ENCODE measurements around the gene CACNA1G. TPM values are rescaled to one million over a fixed set of nuclear protein-coding genes. Genes with fewer than 3 reads are reported as not detected.

CACNA1G gene
- total RNA-seq, 1 donor from 2014 or later = 0.07 TPM

- no peak for ATAC-seq (ENCODE audit: low read depth)
- H3K9me3 Mint-ChIP-seq = no peaks in the 10 kb centered on the region
- peaks cover 10% of the 10 kb centered on the region for H3K27me3 Mint-ChIP-seq
- ChIA-PET CTCF (no interaction called here), POLR2A (interaction anchor here (0.7 kb wide), 1 partner anchor 201 kb away, joined by 3 read pairs; no protein-coding TSS in a partner anchor)
- no peak overlapping the region for H3K27ac Mint-ChIP-seq
- no peak for DNase-seq
- intact Hi-C loops (cut with micrococcal nuclease) = no loop called here
- H3K4me3 Mint-ChIP-seq = no peak overlapping the region
- TF ChIP-seq CTCF (IDR thresholded peaks at IDR 0.05) = no peak
- H3K4me1 Mint-ChIP-seq = no peaks in the 10 kb centered on the region
- no peaks in the 10 kb centered on the region for H3K36me3 Mint-ChIP-seq (ENCODE audit: low read depth)
Measured at GRCh38 chr17:50672831-50673551, 112.5 kb downstream of the CACNA1G start.

GRCh38 chr17:50675190-50675589 is 114.7 kb downstream of the CACNA1G start:
- intact Hi-C loops (cut with micrococcal nuclease) = no loop called here
- POLR2A ChIA-PET = no interaction called here
- Mint-ChIP-seq H3K36me3 (ENCODE audit: low read depth) (no peaks in the 10 kb centered on the region), H3K27me3 (peaks cover 22% of the 10 kb centered on the region), H3K9me3 (no peaks in the 10 kb centered on the region), H3K27ac (no peak overlapping the region), H3K4me1 (no peaks in the 10 kb centered on the region), H3K4me3 (no peak overlapping the region)
- TF ChIP-seq CTCF (IDR thresholded peaks at IDR 0.05) = no peak
- DNase-seq = no peak
- ATAC-seq (ENCODE audit: low read depth) = no peak
- CTCF ChIA-PET = no interaction called here

- POLR2A ChIA-PET = no interaction called here
- Mint-ChIP-seq H3K4me1 (no peaks in the 10 kb centered on the region), H3K27me3 (peaks cover 25% of the 10 kb centered on the region), H3K9me3 (no peaks in the 10 kb centered on the region), H3K4me3 (no peak overlapping the region), H3K27ac (no peak overlapping the region), H3K36me3 (ENCODE audit: low read depth) (no peaks in the 10 kb centered on the region)
- intact Hi-C loops (cut with micrococcal nuclease) = no loop called here
- ATAC-seq (ENCODE audit: low read depth) = no peak
- TF ChIP-seq CTCF (IDR thresholded peaks at IDR 0.05) = no peak
- DNase-seq = no peak
- CTCF ChIA-PET = no interaction called here
Measured at GRCh38 chr17:50675627-50676026, 115.1 kb downstream of the CACNA1G start.

GRCh38 chr17:50676065-50676975 is 115.8 kb downstream of the CACNA1G start:
- peaks cover 28% of the 10 kb centered on the region for H3K27me3 Mint-ChIP-seq
- intact Hi-C loops (cut with micrococcal nuclease) = no loop called here
- H3K4me1 Mint-ChIP-seq = no peaks in the 10 kb centered on the region
- no peaks in the 10 kb centered on the region for H3K36me3 Mint-ChIP-seq (ENCODE audit: low read depth)
- DNase-seq = no peak
- no peak for ATAC-seq (ENCODE audit: low read depth)
- ChIA-PET POLR2A (interaction anchor here (0.6 kb wide), 1 partner anchor 462 kb away, joined by 3 read pairs; no protein-coding TSS in a partner anchor), CTCF (no interaction called here)
- H3K9me3 Mint-ChIP-seq = no peaks in the 10 kb centered on the region
- no peak for TF ChIP-seq CTCF (IDR thresholded peaks at IDR 0.05)
- no peak overlapping the region for H3K27ac Mint-ChIP-seq
- no peak overlapping the region for H3K4me3 Mint-ChIP-seq

Other genes with a start within 250 kb of the CACNA1G start
- gene XYLT2, start 214.6 kb upstream of the CACNA1G start, total RNA-seq = 20.3 and 21.4 TPM in 2 replicates
- gene MRPL27, start 187.5 kb upstream of the CACNA1G start, total RNA-seq = 45.0 and 49.2 TPM in 2 replicates
- 3.1 and 3.6 TPM in 2 replicates for gene EME1, start 187.5 kb upstream of the CACNA1G start, total RNA-seq
- gene LRRC59, start 163.2 kb upstream of the CACNA1G start, total RNA-seq = 41.8 and 42.0 TPM in 2 replicates
- 16.4 and 17.9 TPM in 2 replicates for gene ACSF2, start 134.5 kb upstream of the CACNA1G start, total RNA-seq
- gene CHAD, start 91.8 kb upstream of the CACNA1G start, total RNA-seq = 0.34 and 0.42 TPM in 2 replicates
- gene RSAD1, start 81.9 kb upstream of the CACNA1G start, total RNA-seq = 36.2 and 42.2 TPM in 2 replicates
- gene MYCBPAP, start 52.3 kb upstream of the CACNA1G start, total RNA-seq = 2.1 and 2.3 TPM in 2 replicates
- not detected in 2 replicates for gene EPN3, start 28.0 kb upstream of the CACNA1G start, total RNA-seq
- 45.6 and 52.3 TPM in 2 replicates for gene SPATA20, start 13.5 kb upstream of the CACNA1G start, total RNA-seq
- gene ABCC3, start 74.2 kb downstream of the CACNA1G start, total RNA-seq = 0.20 and 0.88 TPM in 2 replicates
- gene ANKRD40, start 147.2 kb downstream of the CACNA1G start, total RNA-seq = 39.0 and 40.3 TPM in 2 replicates
- gene LUC7L3, start 158.9 kb downstream of the CACNA1G start, total RNA-seq = 158 and 162 TPM in 2 replicates
- gene ANKRD40CL, start 206.8 kb downstream of the CACNA1G start, total RNA-seq = 0.42 TPM in 1 of 2 replicates, not detected in the other

Data from activated B cell treated with CpG ODN at 0.5 μM for 24 hours (primary cell).